ENCODE results near the gene SLC35C1. TPM values are rescaled to one million over a fixed set of nuclear protein-coding genes. Genes with fewer than 3 reads are reported as not detected.

SLC35C1 gene
- total and polyA plus RNA-seq, 2 of the 13 experiments (the other 11 are each of a cell fraction or from before 2014, with no cell fraction given) = 2.9 to 7.0 TPM

- in situ Hi-C loops (cut with HindIII; ENCODE audit: extremely low pct_ligation_motif_present, low pct_unique_long_range_greater_than_20kb) = loop anchor here (10.0 kb wide), 1 partner anchor 444 kb away; no protein-coding TSS in a partner anchor
- ChIA-PET CTCF (ENCODE audit: low intra/inter-chr PET ratio, low total read pairs) (no interaction called here), POLR2A (no interaction called here)
- Histone ChIP-seq H2AFZ (ENCODE audit: low read length) (no peak overlapping the region), H3K9me3 (ENCODE audit: low read length) (no peaks in the 10 kb centered on the region), H3K4me2 (ENCODE audit: low read depth, low read length) (no peak overlapping the region), H3K9ac (ENCODE audit: insufficient read depth, low read depth, low read length) (no peak overlapping the region), H3K27ac (ENCODE audit: extremely low read length, insufficient read depth, low read length) (no peak overlapping the region), H3K36me3 (replicated peaks in 1 of 2; ENCODE audit: control insufficient read depth in 1 of 2, insufficient read depth in 2 of 2, low read length in 2 of 2) (no peaks in the 10 kb centered on the region), H3K27me3 (ENCODE audit: control insufficient read depth in 1 of 2, insufficient read depth in 2 of 2, low read length in 2 of 2) (peaks cover 0 to 8% of the 10 kb centered on the region in 2 experiments; a peak in 2 of 5 replicates), H4K20me1 (ENCODE audit: insufficient read depth, low read length) (no peaks in the 10 kb centered on the region), H3K4me1 (ENCODE audit: insufficient read depth, low read length) (peaks cover 13% of the 10 kb centered on the region; the same call in 1 of the 2 replicates), H3K79me2 (ENCODE audit: insufficient read depth, low read length) (no peaks in the 10 kb centered on the region), H3K4me3 (replicated peaks in 1 of 3; ENCODE audit: insufficient read depth in 1 of 3, low read depth in 2 of 3, low read length in 3 of 3) (no peak overlapping the region)
- no peak for ATAC-seq
- no peak for DNase-seq (ENCODE audit: low spot score)
- no peak for TF ChIP-seq KIAA2018 (CRISPR knock-in tag; IDR thresholded peaks at IDR 0.05; ENCODE audit: borderline replicate concordance)
- TF ChIP-seq ZSCAN30 (CRISPR knock-in tag; IDR thresholded peaks at IDR 0.05) = no peak
- TF ChIP-seq, protein P1, sequence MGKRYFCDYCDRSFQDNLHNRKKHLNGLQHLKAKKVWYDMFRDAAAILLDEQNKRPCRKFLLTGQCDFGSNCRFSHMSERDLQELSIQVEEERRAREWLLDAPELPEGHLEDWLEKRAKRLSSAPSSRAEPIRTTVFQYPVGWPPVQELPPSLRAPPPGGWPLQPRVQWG (CRISPR knock-in tag; IDR thresholded peaks at IDR 0.05; ENCODE audit: borderline replicate concordance, low read depth) = no peak
- TF ChIP-seq, protein P2, sequence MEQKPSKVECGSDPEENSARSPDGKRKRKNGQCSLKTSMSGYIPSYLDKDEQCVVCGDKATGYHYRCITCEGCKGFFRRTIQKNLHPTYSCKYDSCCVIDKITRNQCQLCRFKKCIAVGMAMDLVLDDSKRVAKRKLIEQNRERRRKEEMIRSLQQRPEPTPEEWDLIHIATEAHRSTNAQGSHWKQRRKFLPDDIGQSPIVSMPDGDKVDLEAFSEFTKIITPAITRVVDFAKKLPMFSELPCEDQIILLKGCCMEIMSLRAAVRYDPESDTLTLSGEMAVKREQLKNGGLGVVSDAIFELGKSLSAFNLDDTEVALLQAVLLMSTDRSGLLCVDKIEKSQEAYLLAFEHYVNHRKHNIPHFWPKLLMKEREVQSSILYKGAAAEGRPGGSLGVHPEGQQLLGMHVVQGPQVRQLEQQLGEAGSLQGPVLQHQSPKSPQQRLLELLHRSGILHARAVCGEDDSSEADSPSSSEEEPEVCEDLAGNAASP (CRISPR knock-in tag; IDR thresholded peaks at IDR 0.05; ENCODE audit: borderline replicate concordance) = no peak
- no peak for TF ChIP-seq MXD1 (CRISPR knock-in tag; IDR thresholded peaks at IDR 0.05)
- no peak for TF ChIP-seq ZBTB25 (CRISPR knock-in tag; IDR thresholded peaks at IDR 0.05)
- FAIRE-seq = no peak
- 53% methylated on average over 6 of the region's 6 CpGs for WGBS (ENCODE audit: low lambda C conversion rate)
- intact Hi-C loops (cut with micrococcal nuclease; ENCODE audit: unreplicated experiment) = no loop called here
- no TSS peak for BruUV-seq (replicated peaks)
Observed at GRCh38 chr11:45778341-45778740, 26.6 kb upstream of the SLC35C1 start.

Data from HepG2 (cell line).